CD4-positive, alpha-beta memory T cell (primary cell): Measurements from ENCODE around the gene ILF2. TPM values are rescaled to one million over a fixed set of nuclear protein-coding genes. Genes with fewer than 3 reads are reported as not detected.
A peak's percentile ranks its signal among the peaks of the same experiment; 100 is the strongest.
"Not testable (repeated sequence)": the region's sequence is repeated elsewhere in the genome, so short reads cannot be mapped to it uniquely, and the experiment has no call there.

Experiments
- CTCF ChIA-PET: fragments of 350-600 bp; sonication (Branson Sonifier 250); formaldehyde crosslinking; loops from one replicate; lab custom pipeline; 2021; ENCODE audit warnings: inconsistent platforms; ENCODE audit not compliant: partially characterized antibody; lab: Charles Lee
- POLR2A ChIA-PET: fragments of 350-600 bp; sonication (Branson Sonifier 250); formaldehyde crosslinking; loops from one replicate; lab custom pipeline; 2021; ENCODE audit not compliant: partially characterized antibody; lab: Charles Lee
- DNase-seq, 5 donors: peaks; one replicate each; pipeline versions ENCODE4 v3.0.0 to v3.0.0-alpha.2; 2020 to 2022; ENCODE audit warnings: mixed read lengths in 1 of 5
- H3K27ac ChIP-seq: one replicate; pipeline ENCODE4 v1.7.0; 2013; ENCODE audit warnings: low read depth, low read length
- H3K27me3 ChIP-seq: 2 replicates; pipeline ENCODE4 v1.7.0; 2013; ENCODE audit warnings: mild to moderate bottlenecking, low read length, moderate library complexity; ENCODE audit not compliant: insufficient read depth
- H3K36me3 ChIP-seq: 2 replicates; pipeline ENCODE4 v1.7.0; 2013; ENCODE audit warnings: mild to moderate bottlenecking, low read length, moderate library complexity; ENCODE audit not compliant: insufficient read depth
- H3K4me1 ChIP-seq: 2 replicates; pipeline ENCODE4 v1.7.0; 2013; ENCODE audit warnings: mild to moderate bottlenecking, low read length, moderate library complexity; ENCODE audit not compliant: insufficient read depth
- H3K4me3 ChIP-seq, 2 donors: one replicate each; pipeline ENCODE4 v1.7.0; 2013; ENCODE audit warnings: low read length in 2 of 2, mild to moderate bottlenecking in 1 of 2
- H3K9me3 ChIP-seq, 2 donors: one replicate each; pipeline ENCODE4 v1.7.0; 2013; ENCODE audit warnings: low read length in 2 of 2, control low read depth in 1 of 2; ENCODE audit not compliant: control insufficient read depth in 1 of 2
- H3K27ac Mint-ChIP-seq, 7 donors: one replicate each; pipeline ENCODE4 v1.8.0; 2020 to 2021; ENCODE audit warnings: mixed read lengths in 7 of 7, mild to moderate bottlenecking in 6 of 7, inconsistent platforms in 3 of 7, moderate library complexity in 3 of 7
- H3K27me3 Mint-ChIP-seq, 2 donors: one replicate each; pipeline ENCODE4 v1.8.0; 2020 to 2021; ENCODE audit warnings: mixed read lengths in 2 of 2
- H3K36me3 Mint-ChIP-seq, 2 donors: one replicate each; pipeline ENCODE4 v1.8.0; 2020 to 2021; ENCODE audit warnings: mixed read lengths in 2 of 2, inconsistent platforms in 1 of 2, mild to moderate bottlenecking in 1 of 2
- H3K4me1 Mint-ChIP-seq, 4 donors: one replicate each; pipeline ENCODE4 v1.8.0; 2020 to 2021; ENCODE audit warnings: mixed read lengths in 4 of 4, mild to moderate bottlenecking in 1 of 4
- H3K4me3 Mint-ChIP-seq, 8 donors: one replicate each; pipeline ENCODE4 v1.8.0; 2020 to 2021; ENCODE audit warnings: mixed read lengths in 8 of 8, mild to moderate bottlenecking in 7 of 8, moderate library complexity in 6 of 8, inconsistent platforms in 3 of 8
- H3K9me3 Mint-ChIP-seq, 8 donors: one replicate each; pipeline ENCODE4 v1.8.0; 2020 to 2021; ENCODE audit warnings: mixed read lengths in 8 of 8, mild to moderate bottlenecking in 5 of 8, inconsistent platforms in 3 of 8, moderate library complexity in 1 of 8
- intact Hi-C: fragments of 100-400 bp; cut with micrococcal nuclease; formaldehyde crosslinking; loops from one replicate; pipeline ENCODE4 v1.15.1; 2023
- polyA plus RNA-seq, 2 donors: library from polyadenylated mRNA; unstranded; fragments of 300-500 nt; fragmentation: Illumina TruSeq; gene quantifications; one replicate each; pipeline ENCODE4 v1.2.3, GENCODE V29; 2021
- total RNA-seq, 2 experiments: library from RNA; stranded (reverse); gene quantifications; one replicate each; pipeline ENCODE4 v1.2.3, GENCODE V29; 2021

ILF2 gene
- 10 to 100 TPM; 82.3 to 87.8 TPM for total RNA-seq
- polyA plus RNA-seq: 100 to 1,000 TPM; 136 to 200 TPM

DNA sequence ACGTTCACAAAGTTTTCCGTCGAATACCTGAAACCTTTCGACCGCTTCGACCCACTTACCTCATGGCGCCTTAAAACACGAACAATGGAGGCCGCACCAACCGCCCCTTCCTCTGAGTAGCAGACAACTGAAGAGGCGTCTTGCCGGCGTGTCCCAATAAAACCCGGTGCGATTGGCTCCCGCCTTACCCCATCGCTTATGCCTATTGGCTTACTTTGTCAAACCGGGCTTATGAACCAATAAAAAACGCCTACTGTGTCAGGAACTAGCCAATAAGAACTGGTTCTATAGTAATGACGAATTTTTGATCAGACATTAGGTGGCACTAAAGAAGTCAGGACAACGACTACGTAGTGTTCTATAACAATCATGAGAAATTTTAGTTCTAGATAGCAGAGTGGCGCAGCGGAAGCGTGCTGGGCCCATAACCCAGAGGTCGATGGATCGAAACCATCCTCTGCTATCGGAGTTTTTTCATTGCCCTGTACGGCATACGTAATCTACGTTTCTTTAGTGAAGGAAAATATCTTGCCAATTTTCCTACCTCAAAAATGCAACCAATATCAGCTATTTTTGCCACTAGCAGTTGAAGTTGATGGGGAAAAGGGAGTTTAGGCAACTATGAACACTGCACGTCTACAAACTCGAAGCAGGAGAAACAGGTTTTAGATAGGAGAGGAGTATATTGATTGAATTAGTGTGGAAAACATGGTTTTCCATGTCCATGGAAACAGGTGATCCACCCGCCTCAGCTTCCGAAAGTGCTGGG, at the start of gene ILF2:
Gene ILF2, minus strand, starts transcription at position 135 of the 769 bp plus-strand sequence. Its CDS starts 71 bp downstream, at position 64.
- Mint-ChIP-seq H3K4me3 (no peak within 1 kb of the TSS), H3K27me3 (no peaks in the 10 kb centered on the region), H3K9me3 (no peaks in the 10 kb centered on the region), H3K4me1 (peaks cover 11 to 16% (median 13%) of the 10 kb centered on the region in 4 donors), H3K36me3 (peaks cover 25 to 30% of the 10 kb centered on the region in 2 donors), H3K27ac (peak within 1 kb of the TSS in 2 of 7 donors; percentile 68 to 77)
- Histone ChIP-seq H3K36me3 (peaks cover 34% of the 10 kb centered on the region), H3K4me1 (peaks cover 26% of the 10 kb centered on the region), H3K4me3 (peak within 1 kb of the TSS; percentile 72 to 98), H3K27me3 (no peaks in the 10 kb centered on the region), H3K27ac (peak within 1 kb of the TSS; percentile 90), H3K9me3 (no peaks in the 10 kb centered on the region)
- CTCF ChIA-PET: interaction anchor here (0.6 to 1.9 kb wide), 3 partner anchors 53 to 113 kb away, joined by 3 to 5 read pairs (median 3); no protein-coding TSS in a partner anchor
- POLR2A ChIA-PET: interaction anchor here (0.7 to 3.4 kb wide), 18 partner anchors 12 to 320 kb away, joined by 3 to 37 read pairs (median 6); partner anchors contain the start of genes CHTOP, CREB3L4, CRTC2 and INTS3
- peak; percentile 96 to 100 (median 99) for DNase-seq
- intact Hi-C loops: loop anchor here (1.0 to 2.0 kb wide), 9 partner anchors 13 to 938 kb away; partner anchors contain the start of genes ADAR, CHTOP, GATAD2B and HAX1

DNA sequence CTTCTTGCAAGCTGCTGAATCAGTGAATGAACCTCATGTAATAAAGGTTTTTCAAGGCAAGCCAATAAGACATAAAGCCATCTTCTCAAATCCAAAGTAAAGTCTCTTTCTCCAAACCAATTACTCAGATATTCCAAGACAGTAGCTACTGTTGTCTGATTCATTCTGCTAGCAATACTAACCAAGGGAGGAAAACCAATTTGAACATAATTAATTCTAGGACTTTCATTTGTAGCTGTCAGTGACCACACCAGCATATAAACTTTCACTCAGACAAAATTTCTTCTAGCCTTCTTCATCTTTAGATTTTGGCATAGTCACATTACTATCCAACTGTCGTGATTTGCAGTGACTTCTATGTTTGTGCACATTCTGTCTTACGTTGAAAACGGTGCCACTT, 46.5 kb upstream of the ILF2 start:
- ChIA-PET POLR2A (no interaction called here), CTCF (no interaction called here)

DNA sequence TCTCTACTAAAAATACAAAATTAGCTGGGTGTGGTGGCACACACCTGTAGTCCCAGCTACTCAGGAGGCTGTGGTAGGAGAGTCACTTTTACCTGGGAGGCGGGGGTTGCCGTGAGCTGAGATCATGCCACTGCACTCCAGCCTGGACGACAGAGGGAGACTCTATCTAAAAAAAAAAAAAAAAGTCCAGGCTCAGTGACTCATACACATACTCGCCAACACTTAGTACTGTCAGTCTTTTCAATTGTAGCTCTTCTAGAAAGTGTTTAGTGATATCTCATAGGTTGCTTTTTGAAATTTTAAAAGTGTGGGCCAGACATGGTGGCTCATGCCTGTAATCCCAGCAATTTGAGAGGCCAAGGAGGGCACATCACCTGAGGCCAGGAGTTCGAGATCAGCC, 45.4 kb upstream of the ILF2 start:
- CTCF ChIA-PET, intact Hi-C loops, DNase-seq, H3K27ac ChIP-seq, H3K27me3 ChIP-seq, H3K27me3 Mint-ChIP-seq, H3K36me3 ChIP-seq, H3K4me3 ChIP-seq, H3K27ac Mint-ChIP-seq, H3K9me3 Mint-ChIP-seq, H3K36me3 Mint-ChIP-seq, H3K4me3 Mint-ChIP-seq, H3K4me1 ChIP-seq, H3K9me3 ChIP-seq, H3K4me1 Mint-ChIP-seq: not testable (repeated sequence)
- POLR2A ChIA-PET: interaction anchor here (0.7 to 1.6 kb wide), 2 partner anchors 11 to 232 kb away, joined by 3 to 5 read pairs; partner anchors contain the start of gene INTS3

More for the DNA sequence above, 46.5 kb upstream of the ILF2 start:
- no peak overlapping the region for H3K4me3 ChIP-seq
- H3K27me3 ChIP-seq: no peaks in the 10 kb centered on the region
- DNase-seq: no peak
- peaks cover 3 to 9% of the 10 kb centered on the region in 2 donors for H3K27me3 Mint-ChIP-seq
- H3K9me3 ChIP-seq: no peaks in the 10 kb centered on the region
- H3K4me1 Mint-ChIP-seq: peaks cover 0 to 2% (median 0%) of the 10 kb centered on the region in 4 donors
- no peak overlapping the region for H3K27ac Mint-ChIP-seq
- no peak overlapping the region for H3K27ac ChIP-seq
- no peaks in the 10 kb centered on the region for H3K36me3 Mint-ChIP-seq
- intact Hi-C loops: no loop called here
- no peaks in the 10 kb centered on the region for H3K9me3 Mint-ChIP-seq
- no peaks in the 10 kb centered on the region for H3K36me3 ChIP-seq
- H3K4me1 ChIP-seq: no peaks in the 10 kb centered on the region
- no peak overlapping the region for H3K4me3 Mint-ChIP-seq

GRCh38 chr1:153711026-153711425, 40.2 kb upstream of the ILF2 start:
- Histone ChIP-seq H3K36me3 (no peaks in the 10 kb centered on the region), H3K9me3 (no peaks in the 10 kb centered on the region), H3K27me3 (no peaks in the 10 kb centered on the region), H3K27ac (no peak overlapping the region), H3K4me1 (no peaks in the 10 kb centered on the region), H3K4me3 (no peak overlapping the region)
- CTCF ChIA-PET: no interaction called here
- intact Hi-C loops: no loop called here
- no peaks in the 10 kb centered on the region for H3K4me1 Mint-ChIP-seq
- H3K27ac Mint-ChIP-seq: no peak overlapping the region
- peaks cover 2 to 12% of the 10 kb centered on the region in 2 donors for H3K27me3 Mint-ChIP-seq
- POLR2A ChIA-PET: interaction anchor here (0.5 kb wide), 1 partner anchor 521 kb away, joined by 3 read pairs; no protein-coding TSS in a partner anchor
- DNase-seq: no peak
- H3K9me3 Mint-ChIP-seq: no peaks in the 10 kb centered on the region
- no peak overlapping the region for H3K4me3 Mint-ChIP-seq
- H3K36me3 Mint-ChIP-seq: no peaks in the 10 kb centered on the region

GRCh38 chr1:153705484-153705883, 34.7 kb upstream of the ILF2 start:
- intact Hi-C loops: no loop called here
- Mint-ChIP-seq H3K4me1 (no peaks in the 10 kb centered on the region), H3K4me3 (no peak overlapping the region), H3K27me3 (peaks cover 0 to under 1% of the 10 kb centered on the region in 2 donors), H3K36me3 (no peaks in the 10 kb centered on the region), H3K9me3 (no peaks in the 10 kb centered on the region), H3K27ac (no peak overlapping the region)
- Histone ChIP-seq H3K4me1 (no peaks in the 10 kb centered on the region), H3K9me3 (no peaks in the 10 kb centered on the region), H3K4me3 (no peak overlapping the region), H3K27me3 (no peaks in the 10 kb centered on the region), H3K27ac (no peak overlapping the region), H3K36me3 (no peaks in the 10 kb centered on the region)
- DNase-seq: no peak
- ChIA-PET CTCF (no interaction called here), POLR2A (no interaction called here)

DNA sequence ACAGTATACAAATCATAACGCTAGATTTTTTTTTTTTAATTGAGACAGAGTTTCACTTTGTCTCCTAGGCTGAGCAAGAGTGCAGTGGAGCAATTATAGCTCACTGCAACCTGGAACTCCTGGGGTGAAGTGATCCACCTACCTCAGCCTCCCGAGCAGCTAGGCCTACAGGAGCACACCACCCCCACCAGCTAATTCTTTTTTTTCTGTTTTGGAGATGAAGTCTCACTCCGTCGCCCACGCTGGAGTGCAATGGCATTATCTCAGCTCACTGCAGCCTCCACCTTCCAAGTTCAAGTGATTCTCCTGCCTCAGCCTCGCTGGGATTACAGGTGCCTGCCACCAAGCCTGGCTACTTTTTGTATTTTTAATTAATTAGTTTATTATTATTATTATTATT, 29.0 kb upstream of the ILF2 start:
- ChIA-PET CTCF (no interaction called here), POLR2A (no interaction called here)
- H3K27ac ChIP-seq: no peak overlapping the region
- intact Hi-C loops: no loop called here
- no peak overlapping the region for H3K27ac Mint-ChIP-seq
- DNase-seq: no peak
- no peaks in the 10 kb centered on the region for H3K9me3 ChIP-seq
- H3K36me3 Mint-ChIP-seq: no peaks in the 10 kb centered on the region
- no peaks in the 10 kb centered on the region for H3K4me1 Mint-ChIP-seq
- H3K4me3 Mint-ChIP-seq: no peak overlapping the region
- H3K36me3 ChIP-seq: no peaks in the 10 kb centered on the region
- no peaks in the 10 kb centered on the region for H3K4me1 ChIP-seq
- no peaks in the 10 kb centered on the region for H3K27me3 Mint-ChIP-seq
- H3K9me3 Mint-ChIP-seq: no peaks in the 10 kb centered on the region
- no peak overlapping the region for H3K4me3 ChIP-seq
- no peaks in the 10 kb centered on the region for H3K27me3 ChIP-seq

DNA sequence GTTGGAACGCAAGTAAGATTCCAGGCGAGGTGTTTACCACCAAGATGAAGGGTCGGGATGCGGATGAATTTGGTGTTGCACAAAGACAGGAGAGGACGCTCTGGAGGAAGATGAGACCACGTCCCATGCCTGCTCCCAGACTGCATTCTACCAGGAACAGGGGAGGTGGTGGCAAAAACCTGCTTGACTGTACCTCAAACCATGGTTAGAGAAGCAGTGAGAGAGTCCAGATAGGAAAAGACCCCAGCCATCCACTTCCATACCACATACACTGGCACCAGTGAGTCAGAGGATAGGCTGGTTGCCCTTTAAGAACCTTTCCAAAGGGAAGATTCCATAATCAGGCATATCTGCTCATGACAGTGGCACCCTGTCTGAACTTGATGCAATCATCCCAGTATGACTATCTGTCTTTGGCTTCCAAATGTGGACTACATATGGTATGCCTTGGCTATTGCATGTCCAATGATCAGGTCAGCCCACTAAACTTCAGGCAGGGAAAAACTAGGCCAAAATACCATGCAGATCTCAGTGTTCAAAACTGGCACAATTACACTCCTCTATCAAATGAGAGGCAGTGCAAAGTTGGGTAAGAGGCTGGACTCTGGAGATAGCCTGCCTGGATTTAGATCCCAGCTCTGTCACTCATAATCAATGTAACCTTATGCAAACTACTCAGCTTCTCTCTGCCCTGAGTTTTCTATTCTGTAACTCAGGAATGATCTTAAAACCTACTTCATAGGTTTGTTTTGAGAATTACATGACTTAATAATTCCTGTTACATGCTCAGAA, 28.3 kb upstream of the ILF2 start:
- no peaks in the 10 kb centered on the region for H3K36me3 ChIP-seq
- intact Hi-C loops: no loop called here
- no peaks in the 10 kb centered on the region for H3K27me3 ChIP-seq
- Mint-ChIP-seq H3K27ac (no peak overlapping the region), H3K27me3 (no peaks in the 10 kb centered on the region), H3K9me3 (no peaks in the 10 kb centered on the region), H3K4me3 (no peak overlapping the region), H3K4me1 (no peaks in the 10 kb centered on the region), H3K36me3 (no peaks in the 10 kb centered on the region)
- H3K4me1 ChIP-seq: no peaks in the 10 kb centered on the region
- ChIA-PET CTCF (no interaction called here), POLR2A (no interaction called here)
- no peaks in the 10 kb centered on the region for H3K9me3 ChIP-seq
- DNase-seq: no peak
- H3K27ac ChIP-seq: no peak overlapping the region
- H3K4me3 ChIP-seq: no peak overlapping the region
